ENCODE measurements around the gene GALK2.
"Not testable (repeated sequence)": the region's sequence is repeated elsewhere in the genome, so short reads cannot be mapped to it uniquely, and the experiment has no call there.

The GALK2 gene

DNA sequence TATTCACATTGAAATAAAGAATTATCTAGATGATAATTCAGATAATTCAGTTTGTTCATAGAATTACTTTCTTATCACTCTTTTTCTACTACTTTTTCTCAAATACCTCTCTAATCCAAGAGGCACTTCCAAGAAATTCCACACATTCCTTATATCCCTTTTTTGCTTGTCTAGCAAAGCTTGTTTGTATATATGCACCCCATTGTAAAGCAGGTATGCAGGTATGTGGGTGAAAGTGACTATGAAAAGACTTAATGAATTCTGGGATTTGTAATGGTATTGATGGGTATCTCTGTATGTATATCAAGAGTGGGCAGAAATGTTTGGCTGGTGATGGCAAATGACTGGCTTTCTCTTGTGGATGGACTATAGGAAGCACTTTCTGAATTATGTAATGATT, 158.9 kb downstream of the GALK2 start:
- DNase-seq (ENCODE audit: low read depth in 2 of 3, low spot score in 2 of 3) = no peak

DNA sequence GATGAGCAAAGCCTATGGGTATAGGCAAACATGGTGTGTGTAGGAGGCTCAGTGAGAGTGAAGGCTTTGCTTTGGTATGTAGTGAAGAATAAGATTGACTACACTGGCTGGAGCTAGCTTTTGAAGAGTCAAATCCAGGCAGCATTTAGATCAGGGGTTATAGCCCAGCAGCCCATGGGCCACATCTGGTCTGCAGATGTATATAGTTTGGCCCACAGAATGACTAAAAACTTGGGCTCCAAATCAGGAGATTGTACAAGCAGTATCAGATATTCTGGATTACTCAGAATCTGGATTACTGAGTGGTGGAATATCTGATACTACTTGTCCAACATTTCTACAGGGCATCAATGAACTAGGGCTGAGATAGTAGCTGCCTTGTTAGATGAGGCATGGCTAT, 160.1 kb downstream of the GALK2 start:
- no peak for DNase-seq (ENCODE audit: low read depth in 2 of 3, low spot score in 2 of 3)

DNA sequence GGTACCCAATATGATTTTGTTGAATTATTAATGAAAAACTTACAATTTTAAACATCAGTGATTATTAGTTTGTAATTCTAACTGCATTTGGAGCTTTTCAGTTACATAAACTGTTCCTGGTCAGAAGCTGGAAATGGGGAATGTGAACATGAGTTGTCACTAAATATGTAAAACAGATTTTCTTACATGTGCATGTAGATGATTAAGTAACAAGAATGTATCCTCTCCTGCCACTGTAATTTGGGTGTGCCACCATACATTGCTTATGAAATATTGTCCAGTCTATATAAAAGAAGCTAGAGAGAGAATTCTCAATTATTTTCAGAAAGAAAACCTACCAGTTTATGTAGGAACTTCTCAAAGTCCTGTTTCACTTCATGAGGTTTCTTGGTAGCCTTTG, 161.4 kb downstream of the GALK2 start:
- no peak for DNase-seq (ENCODE audit: low read depth in 2 of 3, low spot score in 2 of 3)

DNA sequence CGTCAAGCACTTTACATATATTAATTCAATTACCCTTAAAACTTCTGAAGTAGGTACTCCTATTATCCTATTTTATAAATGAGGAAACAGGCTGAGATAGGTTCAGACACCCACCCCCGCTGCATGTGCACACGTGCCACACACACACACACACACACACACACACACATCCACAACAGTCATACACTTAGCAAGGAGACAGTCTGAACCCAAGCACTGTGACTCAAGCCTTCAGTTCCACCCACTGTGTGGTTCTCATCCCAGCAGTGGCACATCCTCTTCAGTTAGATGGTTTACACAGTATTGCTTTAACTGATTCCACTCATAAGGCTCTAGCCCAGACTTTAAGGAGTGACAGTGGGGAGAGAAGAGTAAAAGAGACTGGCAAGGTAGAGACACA, 161.9 kb downstream of the GALK2 start:
- no peak for DNase-seq (ENCODE audit: low read depth in 2 of 3, low spot score in 2 of 3)

DNA sequence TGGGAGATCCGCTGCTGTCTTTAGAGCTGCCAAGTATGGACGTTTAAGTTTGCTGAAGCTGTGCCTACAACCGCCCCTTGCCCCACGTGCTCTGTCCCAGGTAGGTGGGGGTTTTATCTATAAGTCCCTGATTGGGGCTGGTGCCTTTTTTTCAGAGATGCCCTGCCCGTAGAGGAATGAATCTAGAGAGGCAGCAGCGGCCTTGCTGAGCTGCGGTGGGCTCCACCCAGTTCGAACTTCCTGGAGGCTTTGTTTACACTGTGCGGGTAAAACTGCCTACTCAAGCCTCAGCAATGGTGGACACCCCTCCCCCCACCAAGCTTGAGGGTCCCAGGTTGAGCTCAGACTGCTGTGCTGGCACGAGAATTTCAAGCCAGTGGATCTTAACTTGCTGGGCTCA, 169.6 kb downstream of the GALK2 start:
- no peak for DNase-seq (ENCODE audit: low read depth in 2 of 3, low spot score in 2 of 3)

DNA sequence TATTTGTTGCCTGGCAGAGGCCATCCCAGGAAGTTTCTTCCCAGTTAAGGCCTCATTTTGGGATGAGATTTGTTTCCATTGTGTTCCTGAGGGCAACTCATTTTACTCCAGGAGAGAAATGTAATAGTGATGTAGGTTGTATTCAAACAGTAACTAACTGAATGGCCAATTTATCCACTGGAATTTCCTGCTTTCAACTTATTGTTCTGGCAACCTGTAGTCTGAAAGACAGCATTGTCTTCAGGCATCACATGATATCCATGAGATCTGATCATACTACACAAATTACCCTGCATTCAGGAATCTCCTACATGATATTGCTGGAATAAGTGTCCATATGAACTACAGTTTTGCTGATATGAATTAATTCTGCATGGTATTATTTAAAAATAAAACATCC, 173.5 kb downstream of the GALK2 start:
- no peak for DNase-seq (ENCODE audit: low read depth in 2 of 3, low spot score in 2 of 3)

DNA sequence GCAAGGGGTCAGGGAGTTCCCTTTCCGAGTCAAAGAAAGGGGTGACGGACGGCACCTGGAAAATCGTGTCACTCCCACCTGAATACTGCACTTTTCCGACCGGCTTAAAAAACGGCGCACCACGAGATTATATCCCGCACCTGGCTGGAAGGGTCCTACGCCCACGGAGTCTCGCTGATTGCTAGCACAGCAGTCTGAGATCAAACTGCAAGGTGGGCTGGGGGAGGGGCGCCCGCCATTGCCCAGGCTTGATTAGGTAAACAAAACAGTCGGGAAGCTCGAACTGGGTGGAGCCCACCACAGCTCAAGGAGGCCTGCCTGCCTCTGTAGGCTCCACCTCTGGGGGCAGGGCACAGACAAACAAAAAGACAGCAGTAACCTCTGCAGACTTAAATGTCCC, 184.4 kb downstream of the GALK2 start:
- DNase-seq (ENCODE audit: low read depth in 2 of 3, low spot score in 2 of 3) = not testable (repeated sequence)

DNA sequence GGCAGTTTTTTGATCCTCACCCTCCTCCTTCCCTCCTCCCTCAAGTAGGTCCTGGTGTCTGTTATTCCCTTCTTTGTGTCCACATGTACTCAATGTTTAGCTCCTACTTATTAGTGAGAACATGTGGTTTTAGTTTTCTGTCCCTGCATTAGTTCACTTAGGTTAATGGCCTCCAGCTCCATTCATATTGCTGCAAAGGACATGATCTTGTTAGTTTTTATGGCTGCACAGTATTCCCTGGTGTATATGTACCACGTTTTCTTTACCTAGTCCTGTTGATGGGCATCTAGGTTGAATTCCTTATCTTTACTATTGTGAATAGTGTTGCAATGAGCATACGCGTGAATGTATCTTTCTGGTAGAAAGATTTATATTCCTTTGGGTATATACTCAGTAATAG, 191.3 kb downstream of the GALK2 start:
- DNase-seq (ENCODE audit: low read depth in 2 of 3, low spot score in 2 of 3) = no peak

DNA sequence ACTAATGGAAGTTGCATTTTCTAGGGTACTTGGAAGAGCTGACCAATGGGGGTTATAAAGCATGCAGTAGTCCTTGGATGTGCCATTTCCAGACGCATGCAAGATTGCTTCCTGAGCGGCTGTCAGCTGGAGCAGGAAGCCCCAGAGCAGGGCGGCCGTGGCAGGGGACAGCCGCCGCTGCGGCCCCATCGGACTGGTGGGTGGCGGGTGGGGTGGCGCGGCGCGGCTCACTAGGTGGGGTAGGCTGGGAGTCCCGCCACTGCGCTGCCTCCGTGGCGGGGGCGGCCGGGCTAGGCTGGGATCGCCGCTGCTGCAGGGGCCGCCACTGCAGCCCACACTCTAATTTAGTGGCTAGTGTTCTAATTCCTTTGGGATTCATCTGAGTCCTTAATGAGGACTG, 196.4 kb downstream of the GALK2 start:
- no peak for DNase-seq (ENCODE audit: low read depth in 2 of 3, low spot score in 2 of 3)

DNA sequence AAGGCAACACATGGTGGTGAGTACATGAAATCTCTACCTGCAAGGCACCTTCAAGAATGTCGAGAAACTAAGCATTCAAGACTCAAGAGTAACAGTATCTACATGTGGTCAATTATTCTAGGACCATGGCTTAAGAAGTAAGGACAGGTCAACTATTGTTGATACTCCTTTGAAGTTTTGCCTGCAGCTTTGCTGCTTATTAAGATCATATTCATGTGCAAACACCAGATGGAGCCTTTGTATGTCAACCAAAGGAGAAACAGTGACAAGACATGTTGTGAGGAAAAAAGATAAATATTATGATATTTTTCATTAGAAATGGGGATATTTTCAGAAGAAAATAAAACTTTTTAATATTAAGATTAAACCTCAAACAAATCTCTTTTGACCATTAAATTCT, 200.7 kb downstream of the GALK2 start:
- DNase-seq (ENCODE audit: low read depth in 2 of 3, low spot score in 2 of 3) = no peak

DNA sequence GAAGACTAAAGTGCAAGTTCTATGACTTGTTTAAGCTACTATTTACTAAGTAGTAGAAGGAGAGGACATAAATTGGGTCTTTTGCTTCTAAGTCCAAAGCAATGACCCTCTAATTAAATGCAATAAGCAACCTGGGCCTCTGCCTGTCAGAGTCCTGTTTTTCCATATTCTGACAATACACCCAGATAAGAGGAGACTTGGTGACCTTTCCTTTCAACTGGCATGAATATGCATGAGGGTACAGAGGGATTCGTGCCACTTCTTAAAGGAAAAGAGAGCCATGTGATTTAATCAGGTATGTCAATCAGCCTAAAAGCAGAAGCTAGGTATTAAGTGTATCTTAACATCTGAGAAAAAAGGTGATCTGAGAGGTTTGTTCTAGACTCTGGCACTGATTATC, 202.3 kb downstream of the GALK2 start:
- DNase-seq (ENCODE audit: low read depth in 2 of 3, low spot score in 2 of 3) = no peak

DNA sequence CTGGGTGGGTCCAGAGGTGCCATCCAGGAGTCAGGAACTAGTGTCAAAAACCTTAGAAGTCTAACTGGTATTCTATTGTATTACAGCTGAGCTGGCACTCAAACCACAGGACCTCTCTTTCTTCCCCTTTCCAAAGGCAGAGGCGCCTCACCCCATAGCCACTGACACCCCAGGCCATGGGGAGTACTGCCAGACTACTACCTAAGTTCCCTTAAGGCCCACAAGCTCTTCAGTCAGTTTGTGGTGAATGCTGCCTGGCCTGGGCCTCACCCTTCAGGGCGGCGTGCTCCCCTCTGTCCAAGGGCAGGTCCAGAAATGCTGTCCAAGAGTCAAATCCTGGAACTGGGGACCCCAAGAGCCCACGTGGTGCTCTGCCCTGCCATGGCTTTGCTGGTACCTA, 209.9 kb downstream of the GALK2 start:
- DNase-seq (ENCODE audit: low read depth in 2 of 3, low spot score in 2 of 3) = no peak

DNA sequence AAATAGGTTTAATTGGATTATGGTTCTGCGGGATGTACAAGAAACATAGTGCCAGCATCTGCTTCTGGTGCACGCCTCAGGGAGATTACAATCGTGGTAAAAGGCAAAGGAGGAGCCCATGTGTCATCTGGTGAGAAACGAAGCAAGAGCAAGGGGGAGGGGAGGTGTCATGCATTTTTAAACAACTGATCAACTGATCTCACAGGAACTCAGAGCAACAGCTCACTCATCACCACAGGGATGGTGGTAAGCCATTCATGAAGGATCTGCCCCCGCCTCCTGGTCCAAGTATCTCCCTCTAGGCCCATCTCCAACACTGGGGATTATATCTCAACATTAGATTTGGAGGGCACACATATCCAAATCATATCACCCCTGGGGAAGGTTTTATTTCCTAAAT, 210.9 kb downstream of the GALK2 start:
- DNase-seq (ENCODE audit: low read depth in 2 of 3, low spot score in 2 of 3) = no peak
